HG03060 (cell line): ENCODE results near the gene NRL.

Source experiments
- ATAC-seq: cut with Tn5 transposase; IDR thresholded peaks from one replicate; pipeline ENCODE4 v1.9.1; 2021; ENCODE audit warnings: low read depth, moderate number of reproducible peaks; ENCODE audit not compliant: unreplicated experiment

NRL gene

DNA sequence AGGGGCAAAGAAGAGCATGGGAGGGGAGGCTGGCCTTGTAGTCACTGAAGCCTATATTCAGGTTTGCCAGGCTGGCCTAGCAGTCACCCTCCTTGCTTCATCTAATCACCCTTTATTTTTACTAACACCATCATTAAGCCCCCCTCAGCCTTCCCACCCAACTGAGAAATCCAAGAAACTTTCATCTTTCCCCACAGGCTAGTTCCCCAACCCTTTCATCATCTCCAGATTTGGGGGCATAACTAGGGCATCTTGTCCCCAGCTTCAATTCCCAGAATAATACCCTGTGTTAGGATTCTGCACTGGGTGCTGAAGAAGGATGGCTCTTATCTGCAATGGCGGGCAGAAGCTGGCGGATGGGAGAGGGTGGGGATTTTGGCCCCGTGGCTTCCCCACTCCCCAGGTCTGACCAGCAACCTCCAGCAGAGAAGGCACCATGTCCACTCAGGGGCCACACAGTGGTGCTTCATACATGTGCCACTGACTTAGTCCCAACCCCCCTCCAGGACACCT, 13.7 kb downstream of the NRL start:
- no peak for ATAC-seq

DNA sequence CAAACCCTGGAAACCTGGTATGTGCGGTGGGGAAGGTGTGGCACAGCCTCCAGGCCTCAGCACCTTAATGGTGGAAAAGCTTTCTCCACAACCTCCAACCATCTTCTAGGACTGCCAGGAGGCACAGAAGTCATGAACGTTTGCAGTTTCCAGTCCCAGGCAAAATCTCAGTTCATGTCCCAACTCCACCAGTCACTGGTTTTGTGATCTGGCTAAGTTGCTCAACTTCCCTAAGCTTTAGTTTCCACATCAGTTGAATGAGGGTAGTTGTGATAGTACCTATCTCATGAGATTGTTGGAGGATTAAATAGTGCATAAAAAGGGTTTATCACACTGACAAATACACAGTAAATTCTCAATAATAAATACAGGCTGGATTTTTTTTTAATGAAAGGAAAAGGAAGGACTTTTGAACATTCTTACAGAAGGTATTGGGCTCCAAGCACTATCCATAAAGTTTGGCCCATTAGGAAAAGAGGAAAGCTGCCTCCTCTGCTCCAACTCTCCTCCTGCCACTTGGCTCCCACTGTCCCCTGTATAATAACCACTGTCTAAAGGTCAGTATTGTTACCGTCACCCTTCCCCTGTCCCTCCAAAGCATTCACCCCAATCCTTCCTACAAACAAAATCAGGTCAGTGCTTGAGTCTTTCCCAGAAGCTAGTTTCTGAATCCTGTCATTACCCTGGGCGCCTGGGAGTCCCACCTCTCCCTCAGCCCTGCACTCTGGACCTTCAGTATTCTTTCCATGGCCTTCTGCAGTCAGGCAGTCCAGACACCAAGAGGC, 14.4 kb downstream of the NRL start:
- no peak for ATAC-seq

DNA sequence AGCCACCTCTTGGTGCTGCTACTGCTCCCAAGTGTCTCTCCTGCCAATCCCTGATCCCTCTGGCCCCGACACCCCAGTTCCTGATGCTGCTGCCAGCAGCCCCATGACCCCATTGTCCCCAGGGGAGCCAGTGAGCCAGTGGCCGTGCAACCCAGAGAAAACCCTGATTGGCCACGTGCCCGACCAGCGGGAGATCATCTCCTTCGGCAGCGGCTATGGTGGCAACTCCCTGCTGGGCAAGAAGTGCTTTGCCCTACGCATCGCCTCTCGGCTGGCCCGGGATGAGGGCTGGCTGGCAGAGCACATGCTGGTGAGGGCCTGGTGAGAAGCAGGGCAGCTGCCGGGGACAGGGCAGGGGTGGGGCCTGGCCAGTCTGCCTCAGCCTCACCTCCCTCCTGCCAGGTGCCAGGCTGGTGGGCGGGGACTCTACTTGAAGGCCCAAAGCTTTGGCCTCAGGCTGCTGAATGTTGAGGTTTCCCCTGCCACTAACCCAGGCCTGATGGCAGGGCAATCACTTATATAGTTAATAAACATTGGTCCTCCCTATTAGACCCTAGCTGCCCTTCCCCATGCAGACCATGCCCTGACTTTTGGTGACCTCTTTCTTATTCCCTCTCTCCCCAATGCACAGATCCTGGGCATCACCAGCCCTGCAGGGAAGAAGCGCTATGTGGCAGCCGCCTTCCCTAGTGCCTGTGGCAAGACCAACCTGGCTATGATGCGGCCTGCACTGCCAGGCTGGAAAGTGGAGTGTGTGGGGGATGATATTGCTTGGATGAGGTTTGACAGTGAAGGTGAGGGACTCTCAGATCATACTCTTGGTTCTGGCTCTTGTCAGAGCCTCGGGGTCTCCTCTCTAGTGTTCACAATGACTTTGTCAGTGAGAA, 15.6 kb downstream of the NRL start:
- ATAC-seq, result no peak

DNA sequence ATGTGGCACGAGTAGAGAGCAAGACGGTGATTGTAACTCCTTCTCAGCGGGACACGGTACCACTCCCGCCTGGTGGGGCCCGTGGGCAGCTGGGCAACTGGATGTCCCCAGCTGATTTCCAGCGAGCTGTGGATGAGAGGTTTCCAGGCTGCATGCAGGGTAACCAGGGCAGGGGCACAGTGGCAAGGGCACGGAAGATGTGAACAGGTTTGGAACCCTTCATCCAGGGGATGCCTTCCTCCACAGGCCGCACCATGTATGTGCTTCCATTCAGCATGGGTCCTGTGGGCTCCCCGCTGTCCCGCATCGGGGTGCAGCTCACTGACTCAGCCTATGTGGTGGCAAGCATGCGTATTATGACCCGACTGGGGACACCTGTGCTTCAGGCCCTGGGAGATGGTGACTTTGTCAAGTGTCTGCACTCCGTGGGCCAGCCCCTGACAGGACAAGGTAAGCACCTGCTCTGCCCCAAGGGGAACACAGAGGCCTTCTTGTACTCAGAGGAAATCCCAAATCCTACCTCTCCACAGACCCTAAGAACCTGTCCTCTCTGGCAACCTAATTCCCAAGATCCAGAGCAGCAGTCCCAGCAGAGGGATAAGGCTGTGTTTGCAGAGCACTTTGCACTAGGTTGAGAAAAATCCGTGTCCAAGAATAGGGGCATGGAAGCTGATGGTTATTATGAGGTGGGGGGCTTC, 16.4 kb downstream of the NRL start:
- no peak for ATAC-seq

DNA sequence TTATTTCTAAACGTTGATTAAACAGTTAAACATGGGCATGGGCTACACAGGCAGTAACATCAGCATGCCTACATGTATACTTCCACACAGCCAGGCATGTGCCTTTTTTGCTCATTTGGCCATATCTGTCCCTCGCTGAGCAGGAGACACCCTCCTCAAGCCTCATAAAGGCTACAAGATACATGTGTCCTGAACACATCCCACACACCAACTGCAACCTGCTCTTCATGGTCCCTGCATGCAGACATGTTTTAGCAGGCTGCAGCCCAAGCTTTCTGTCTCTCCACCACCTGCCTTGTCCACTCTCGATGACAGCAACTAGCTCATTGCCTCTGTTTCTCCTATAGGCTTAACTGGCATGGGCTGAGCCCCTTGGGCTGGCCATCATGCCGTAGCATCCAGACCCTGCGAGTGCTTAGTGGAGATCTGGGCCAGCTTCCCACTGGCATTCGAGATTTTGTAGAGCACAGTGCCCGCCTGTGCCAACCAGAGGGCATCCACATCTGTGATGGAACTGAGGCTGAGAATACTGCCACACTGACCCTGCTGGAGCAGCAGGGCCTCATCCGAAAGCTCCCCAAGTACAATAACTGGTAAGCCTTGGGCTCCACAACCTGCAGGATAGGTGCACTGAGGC, 18.1 kb downstream of the NRL start:
- ATAC-seq, result no peak

DNA sequence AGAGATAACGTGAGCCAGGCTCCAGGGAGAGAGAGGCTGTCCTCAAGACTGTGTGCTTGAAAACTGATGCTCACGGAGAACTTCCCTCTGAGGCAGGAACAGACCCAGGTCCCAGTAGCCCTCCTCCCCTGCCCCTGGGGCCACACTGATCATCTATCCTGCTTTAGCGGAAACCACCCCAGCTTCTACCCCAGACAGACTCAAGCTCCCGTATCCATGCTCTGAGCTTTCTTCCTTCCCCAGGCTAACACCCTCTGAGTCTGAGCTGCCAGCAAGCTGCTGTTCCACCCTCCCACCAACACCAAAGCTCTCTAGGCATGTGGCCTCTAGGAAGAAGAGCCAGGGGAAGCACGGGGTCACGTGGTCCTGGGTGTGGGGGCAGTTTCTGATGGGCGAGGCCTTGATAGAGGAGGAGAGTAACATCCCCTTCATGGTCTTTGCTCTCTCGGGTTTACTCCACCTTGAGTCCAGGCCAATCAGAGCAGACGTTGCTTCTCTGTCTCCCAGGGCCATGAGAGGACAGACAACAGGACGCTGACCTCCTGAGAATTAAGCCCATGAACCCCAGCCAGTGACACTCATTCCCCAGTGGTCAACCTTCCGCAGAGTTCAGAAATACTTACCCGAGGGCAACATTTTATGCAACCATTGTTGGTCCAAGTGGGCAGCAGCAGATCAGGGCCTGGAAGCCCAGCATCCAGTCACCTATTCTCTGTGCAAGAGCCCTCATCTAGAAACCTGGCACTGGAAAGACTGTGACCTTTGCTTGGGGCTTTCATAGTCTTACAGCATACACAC, 19.3 kb downstream of the NRL start:
- no peak for ATAC-seq

DNA sequence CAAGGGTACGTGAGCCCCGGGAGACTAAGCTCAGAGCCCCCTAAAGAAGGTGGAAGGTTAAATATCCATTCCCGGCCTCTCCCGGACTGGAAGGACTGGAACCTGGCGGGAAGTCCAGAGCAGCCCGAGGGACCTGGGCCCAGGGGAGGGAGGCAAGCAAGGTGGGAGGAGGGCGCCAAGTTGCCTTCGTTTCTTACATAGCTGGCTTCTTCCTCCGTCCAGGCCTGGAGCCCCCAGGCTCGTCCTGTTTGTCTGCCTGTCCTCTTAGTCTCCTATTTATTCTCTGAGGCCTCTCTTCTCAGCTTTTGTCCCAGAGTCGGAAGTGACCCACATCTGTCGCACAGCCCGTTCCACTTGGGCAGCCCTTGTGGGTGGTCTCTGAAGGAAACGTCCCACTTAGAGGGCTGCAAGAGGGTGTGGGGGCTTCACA, 19.9 kb downstream of the NRL start:
- no peak for ATAC-seq

DNA sequence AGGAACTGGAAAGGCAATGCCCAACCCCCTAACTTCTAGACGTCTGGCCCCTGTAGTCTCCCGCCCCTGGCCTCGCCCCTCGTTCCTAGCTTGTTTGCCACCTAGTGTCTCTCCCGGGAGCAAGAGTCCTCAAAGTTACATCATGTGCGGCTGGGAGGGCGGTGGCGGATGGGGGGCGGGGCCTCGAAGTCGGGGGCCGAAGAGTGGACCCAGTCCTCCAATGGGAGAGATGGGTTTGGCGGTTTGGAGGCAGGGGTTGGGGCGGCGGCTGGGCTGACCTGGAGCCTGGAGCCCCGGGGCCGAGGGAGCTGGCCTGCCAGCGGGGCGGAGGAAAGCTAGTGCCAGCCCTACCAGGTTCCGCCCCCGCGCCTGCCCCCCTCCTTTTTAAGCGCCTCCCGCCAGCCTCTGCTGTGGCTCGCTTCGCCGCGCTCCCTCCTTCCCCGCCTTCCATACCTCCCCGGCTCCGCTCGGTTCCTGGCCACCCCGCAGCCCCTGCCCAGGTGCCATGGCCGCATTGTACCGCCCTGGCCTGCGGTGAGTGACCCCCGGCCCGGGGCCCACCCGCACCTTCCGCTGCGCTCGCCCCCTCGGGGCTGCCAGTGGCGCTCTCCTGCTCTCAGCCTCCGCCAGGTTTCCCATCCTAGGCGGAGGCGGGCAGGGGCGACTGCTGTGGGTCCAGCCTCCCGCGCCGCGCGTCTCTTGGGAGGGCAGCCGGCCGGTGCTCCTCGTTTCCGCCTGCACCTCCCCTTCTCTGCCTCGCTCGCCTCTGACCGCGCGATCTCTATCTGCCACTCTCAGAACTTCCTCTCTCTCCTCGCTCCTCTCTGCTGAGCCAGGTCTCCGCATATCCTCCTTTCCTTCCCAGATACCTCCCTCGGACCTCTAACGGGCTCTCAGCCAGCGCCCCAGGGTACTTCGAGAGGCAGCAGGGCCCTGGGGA, 20.6 kb downstream of the NRL start, which contains the start of gene PCK2:
Gene PCK2 (plus strand): TSS at position 411 of the 940 bp plus-strand sequence. CDS start 95 bp downstream, at position 506.
- ATAC-seq, result peak; percentile 25

DNA sequence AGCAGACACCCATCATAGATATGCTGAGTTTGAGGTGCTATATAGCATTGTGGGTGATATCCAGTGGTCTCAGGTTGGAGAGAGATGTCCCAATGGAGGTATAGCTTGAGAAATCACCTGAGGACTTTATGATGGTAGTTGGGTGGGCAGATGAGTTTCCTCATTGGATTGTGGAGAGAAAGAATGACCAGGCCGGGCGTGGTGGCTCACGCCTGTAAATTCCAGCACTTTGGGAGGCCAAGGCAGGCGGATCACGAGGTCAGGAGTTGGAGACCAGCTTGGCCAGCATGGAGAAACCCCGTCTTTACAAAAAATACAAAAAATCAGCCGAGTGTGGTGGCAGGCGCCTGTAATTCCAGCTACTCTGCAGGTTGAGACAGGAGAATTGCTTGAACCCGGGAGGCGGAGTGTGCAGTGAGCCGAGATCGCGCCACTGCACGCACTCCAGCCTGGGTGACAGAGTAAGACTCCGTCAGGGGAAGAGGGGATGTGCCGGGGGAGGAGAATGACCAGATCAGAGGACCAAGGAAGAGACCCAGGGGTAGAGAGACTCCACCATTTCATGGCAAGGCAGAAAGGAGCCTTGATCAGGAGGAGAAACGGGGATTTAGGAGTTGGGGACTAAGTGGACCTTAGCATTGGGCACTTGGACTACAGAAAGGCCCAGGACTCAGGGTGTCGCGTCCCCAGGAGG, 21.4 kb downstream of the NRL start:
- no peak for ATAC-seq

DNA sequence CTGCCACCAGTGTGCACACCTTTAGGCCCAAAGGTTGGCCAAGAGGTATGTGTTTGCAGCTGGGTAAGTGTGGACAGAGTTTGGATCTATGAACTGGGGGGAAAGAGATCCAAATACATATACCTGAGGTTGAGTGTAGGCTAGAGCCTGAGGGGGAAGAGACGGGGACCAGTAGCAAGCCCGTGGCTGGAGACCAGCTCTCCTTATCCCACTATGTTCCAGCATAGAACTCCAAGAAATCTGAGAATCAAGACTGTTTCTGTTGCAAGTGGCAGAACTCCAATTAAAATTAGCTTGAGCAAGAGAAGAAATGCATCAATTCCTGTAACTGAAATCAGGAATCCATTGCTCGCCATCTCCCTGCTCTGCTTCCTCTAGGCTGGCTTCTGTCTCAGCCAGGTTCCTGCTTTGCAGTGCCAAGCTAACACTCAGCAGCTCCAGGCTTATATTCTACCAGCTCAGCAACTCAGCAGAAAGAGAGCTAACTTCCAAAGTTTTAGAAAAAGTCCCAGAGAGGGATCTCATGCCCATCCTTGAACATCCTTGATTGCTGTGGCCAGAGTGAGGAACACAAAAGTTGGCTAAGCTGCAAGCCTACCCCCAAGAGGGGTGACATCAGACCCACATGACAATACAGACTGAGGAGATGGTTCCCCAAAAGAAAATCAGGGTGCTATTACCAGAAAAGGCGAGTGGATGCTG, 22.1 kb downstream of the NRL start:
- no peak for ATAC-seq

DNA sequence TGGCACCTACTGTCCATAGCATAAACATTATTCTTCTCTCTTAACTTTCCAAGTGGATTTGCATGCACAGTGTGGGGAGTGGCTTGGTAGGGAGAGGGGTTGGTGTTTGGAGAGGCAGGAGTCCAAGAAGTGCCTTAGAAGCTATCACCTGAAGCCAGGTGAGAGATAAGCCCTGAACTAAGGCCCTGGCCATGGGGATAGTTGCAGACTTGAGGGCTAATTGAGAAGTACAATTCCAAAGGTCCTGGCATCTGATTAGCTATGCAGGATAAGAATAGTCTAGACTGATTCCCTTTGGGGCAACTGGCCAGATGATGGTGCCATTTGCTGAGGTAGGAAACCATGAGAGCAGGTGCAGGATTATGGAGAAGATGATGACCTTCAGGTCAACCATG, 22.6 kb downstream of the NRL start:
- no peak for ATAC-seq

DNA sequence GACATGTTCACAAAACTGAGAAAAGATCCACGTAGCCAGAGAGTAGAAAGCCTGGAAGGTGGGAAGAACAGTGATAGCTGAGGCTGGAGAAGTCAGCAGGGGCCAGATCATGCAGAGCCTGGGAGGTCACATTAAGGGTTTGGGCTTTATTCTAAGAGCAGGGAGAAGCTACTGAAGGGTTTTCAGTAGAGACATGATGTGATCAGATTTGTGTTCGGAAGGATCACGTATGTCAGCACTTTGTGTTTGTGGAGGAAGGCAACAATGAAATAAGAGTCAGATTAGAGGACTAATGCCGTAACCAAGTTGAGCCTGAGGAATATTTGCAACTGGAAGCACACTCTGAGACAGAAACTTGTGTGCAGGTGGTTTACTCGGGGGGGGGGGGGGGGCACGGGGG, 24.9 kb downstream of the NRL start:
- no peak for ATAC-seq

DNA sequence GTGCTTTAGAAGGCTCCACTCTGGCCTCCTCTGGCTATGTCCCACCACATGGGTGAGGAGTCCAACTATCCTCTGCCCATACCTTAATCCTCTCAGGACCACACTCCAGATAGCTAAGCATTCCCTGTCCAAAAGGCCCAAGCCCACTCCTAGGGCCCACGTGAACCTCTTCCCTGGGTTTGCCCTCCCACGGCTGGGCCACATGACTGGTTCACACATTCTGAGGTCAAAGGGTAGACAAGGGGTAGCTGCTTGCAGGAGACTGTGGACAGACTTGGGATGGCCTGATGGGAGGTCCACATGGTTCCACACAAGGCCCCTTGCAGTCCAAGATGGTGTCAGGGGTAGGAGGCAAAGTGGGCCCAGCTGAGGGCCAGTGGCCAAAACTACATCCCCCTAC, 26.7 kb downstream of the NRL start:
- no peak for ATAC-seq

DNA sequence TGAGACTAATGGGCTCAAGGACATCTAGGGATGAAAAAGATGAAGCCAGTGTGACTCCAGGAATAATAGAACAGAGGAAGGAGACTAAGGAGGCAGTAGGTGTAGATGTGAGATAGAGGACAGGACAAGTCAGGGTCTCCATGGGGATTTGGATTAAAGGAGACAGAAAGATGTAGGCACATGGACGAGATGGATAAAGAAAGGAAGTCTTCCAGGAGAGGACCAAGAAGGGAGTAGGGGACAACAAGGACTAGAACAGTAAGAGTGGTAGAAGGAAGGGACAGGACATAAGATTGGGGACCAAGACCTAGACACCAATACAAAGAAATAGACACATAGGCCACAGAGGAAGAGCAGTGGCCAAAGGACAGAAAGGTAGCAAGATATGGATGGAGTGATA, 27.7 kb downstream of the NRL start:
- ATAC-seq, result no peak

DNA sequence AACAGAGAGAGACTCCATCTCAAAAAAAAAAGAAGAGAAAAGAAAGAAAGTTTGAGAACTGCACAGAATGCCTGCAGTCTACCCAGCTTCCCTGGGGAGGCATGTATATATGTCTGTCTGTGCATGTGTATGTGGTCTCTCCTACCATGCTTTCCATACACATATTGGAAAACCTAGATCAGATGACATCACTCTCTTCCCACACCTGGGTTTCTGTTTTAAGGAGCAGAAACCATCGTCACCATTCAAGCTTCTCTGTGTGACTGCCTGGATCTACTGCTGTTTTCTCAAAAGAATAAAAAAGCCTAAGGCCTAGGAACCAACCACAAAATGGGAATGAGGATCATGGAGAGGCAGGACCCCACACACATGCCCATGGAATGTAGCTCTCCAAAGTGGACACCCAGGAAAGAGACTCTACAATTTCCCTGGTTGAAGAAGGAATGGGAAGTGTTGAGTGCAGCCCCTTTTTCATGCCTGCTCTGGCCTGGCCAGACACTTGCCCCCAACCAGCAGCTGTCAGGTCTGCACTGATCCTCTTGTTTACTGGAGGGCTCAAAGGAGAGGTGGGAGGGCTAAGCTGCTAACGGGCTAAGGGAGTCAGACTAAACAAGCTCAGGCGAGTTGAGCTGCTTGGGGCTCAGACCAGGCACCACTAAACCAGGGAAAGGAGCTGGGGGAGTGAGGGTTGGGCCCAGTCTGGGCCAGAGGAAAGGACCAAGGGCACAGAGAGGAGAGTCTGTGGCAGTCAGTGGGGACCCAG, 28.4 kb downstream of the NRL start:
- ATAC-seq, result no peak

DNA sequence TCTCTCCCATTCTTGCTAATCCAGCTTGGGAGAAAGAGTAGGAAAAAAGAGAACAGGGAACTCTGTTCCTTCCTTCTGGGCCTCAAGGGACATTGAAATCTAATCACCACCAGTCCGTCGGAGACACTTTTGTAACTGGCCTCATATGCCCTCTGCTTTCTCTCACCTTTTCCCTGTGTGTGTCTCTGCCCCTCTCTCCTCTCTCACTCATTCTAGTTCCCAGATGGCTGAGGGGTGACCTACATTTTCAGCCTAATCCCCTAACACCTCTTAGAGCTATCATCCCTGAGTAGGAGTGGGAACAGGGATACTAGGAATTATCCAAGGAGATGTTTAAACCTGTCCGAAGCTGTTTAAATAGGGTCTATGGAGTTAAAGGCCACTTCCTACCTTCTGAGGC, 29.5 kb downstream of the NRL start:
- no peak for ATAC-seq

DNA sequence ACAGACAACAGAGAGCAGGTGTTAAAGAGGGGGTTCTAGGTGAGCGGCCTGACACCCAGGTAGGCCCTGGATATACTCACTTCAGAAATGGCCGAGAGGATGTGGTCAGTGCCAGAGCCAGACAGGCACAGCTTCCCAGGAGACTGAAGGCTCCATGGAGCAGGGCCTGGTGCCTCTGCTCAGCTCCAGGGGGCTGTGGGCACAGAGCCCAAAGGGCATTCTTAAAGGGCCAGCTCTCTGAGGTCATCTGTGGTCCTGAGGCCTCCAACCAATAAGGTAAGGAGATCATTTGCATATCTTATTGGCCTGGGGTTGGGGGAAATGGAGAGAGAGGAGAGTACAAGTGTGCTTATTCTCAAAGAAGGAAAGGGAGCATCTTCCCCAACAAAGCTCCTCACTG, 30.3 kb downstream of the NRL start:
- ATAC-seq, result no peak
